Activated CD8-positive, alpha-beta memory T cell treated with anti-CD3 and anti-CD28 coated beads for 48 hours (primary cell): ENCODE results near the gene TNFRSF1A.

Experiments used
- DNase-seq, 3 experiments: peaks; one replicate each; pipeline ENCODE4 v3.0.0-alpha.2; 2020; ENCODE audit warnings: low read depth in 2 of 3, low spot score in 2 of 3

The TNFRSF1A gene

DNA sequence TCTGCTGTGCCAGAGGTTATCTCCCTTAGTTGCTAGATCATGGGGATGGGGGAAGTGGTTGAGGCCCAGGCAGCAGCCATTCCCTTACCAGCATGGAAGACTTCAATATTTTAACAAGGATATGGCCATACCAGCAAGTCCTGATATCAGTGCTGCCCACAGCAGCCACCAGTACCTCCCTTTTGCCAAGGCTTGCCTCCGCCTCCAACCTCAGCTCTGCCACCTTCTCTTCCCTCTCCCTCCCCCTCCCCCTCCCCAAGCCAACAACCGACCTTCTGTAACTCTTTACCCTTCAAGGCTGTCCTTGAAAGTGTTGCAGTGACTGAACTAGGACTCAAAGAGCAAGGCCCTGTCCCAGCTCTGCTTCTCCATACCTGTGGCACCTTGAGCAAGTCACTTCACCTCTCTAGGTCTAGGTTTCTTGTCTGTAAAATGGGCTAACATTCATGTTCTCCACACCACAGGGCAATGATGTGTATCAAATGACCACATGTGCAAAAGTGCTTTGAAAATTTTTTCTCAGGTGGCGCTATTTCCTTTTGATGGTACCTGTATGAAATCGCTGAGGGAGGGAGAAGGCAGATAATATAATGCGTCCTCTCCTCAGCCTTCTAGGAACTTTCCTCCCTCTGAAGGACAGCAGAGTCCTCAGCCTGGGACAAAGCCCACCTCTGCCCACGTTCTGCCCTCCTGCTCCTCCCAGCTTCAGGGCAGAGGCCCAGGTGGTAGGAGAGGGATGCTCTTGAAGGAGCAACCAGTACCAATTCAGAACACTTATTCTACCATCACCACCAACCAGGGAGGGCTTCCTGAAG, 16.7 kb downstream of the TNFRSF1A start:
- DNase-seq: no peak

DNA sequence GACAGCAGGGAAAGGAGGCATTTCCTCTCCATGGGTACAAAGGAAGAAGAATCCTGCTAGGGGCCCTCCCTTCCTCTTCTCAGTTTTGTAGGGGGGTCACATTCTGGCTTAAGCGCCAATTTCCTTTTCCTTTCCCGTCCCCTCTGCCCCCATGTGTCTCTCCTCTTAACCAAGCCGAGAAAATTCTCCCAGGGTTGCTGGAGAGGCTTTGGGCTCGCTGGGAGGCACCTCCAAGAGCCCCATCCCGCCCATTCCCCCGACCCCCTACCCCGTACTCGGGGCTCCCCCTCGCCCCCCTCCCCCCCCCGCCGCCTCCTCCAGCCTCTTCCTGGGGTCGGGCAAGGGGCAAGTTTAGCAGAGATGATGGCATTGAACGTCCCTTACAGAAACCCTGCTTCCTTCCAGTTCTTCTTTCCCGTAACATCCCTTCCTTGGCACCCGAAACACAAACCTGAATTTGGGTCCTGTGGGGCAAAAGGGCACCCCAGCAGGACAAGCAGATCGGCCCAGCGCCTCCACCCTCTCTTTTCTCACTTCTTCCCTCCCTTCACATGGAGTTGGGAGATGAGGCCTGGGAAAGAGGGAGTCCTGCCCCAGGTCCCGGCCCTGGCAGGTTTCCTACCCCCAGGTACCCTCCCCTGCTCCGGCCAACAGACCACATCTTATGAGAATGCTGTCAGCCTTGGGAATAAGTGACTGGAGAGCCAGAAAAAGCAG, 17.7 kb downstream of the TNFRSF1A start:
- DNase-seq: no peak

DNA sequence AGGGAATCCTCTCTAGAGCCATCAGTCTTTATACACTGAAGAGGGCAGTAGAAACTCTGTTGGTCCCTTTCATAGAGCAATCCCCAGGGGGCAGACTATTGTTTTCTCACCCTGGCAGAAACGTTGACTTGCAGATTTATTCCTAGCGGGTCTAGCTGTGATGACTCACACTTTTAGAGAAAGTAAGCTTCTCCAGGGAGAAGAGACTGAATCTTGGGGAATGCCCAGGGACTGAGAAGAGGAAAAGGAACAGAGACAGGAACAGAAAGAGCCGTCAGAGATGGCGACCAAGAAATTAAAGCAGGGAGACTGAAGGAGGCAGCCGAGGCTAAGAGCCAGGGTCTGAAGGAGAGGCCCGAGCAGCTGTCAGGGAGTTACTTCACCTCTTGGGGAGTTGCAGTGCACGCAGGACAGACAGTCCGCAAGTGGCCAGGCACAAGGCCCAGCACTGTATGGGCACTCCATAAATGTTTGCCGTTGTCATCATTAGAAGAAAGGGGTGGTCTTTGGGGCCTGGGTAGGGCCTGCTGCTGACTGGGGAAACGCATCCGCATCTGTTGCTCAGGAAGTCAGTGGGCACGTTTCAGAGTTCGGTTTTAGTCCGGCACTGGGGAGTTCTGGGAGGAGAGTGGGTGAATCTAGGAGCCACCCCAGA, 18.4 kb downstream of the TNFRSF1A start:
- no peak for DNase-seq

DNA sequence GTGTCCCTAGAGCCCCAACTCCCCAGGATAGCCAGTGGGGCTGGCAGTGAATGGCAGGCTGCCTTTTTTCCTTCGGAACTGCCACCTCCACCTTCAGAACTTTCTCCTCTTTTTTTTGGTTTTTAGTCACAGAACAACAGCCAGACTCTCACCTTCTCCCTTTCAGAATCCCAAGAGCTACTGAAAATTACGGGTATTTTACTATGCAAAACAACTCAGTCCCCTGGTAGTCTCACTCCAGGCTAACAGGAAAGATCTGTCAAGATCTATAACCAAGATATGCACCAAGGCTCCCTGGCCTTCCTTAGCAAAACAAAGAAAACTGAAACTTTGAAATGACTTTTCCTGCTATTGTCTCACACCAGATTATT, 18.9 kb downstream of the TNFRSF1A start:
- no peak for DNase-seq

DNA sequence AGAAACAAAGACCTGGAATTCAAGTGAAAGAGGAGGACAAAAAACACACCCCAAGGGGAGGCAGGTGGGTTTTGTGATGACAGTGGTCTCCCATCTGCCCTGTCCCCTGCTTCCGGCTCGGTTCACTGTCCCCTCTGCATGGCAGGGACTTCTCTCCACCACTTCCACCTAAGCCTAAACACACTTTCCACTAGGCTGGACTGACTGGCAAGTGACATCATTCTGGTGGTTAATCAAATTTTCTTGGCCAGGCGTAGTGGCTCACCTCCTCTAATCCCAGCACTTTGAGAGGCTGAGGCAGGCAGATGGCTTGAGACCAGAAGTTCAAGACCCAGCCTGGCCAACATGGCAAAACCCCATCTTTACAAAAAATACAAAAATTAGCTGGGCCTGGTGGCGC, 19.5 kb downstream of the TNFRSF1A start:
- DNase-seq: no peak

DNA sequence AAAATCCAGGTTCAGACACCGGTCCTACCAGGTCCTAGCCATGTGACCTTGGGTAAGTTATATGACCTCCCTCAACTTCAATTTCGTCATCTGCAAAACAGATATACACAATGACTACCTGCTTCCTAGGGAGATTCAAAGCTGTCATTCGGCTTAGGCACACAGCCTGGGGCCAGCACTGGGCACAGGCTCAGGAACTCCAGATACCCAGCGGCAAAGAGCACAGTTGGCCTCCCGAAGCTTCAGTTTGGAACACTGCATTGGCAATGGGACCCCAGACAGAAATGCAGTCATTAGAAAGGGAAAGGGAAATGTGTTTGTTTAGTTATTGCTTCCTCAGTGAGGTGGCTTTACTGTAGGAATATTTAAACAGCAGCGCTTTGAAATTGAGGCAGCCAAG, 20.0 kb downstream of the TNFRSF1A start:
- no peak for DNase-seq

DNA sequence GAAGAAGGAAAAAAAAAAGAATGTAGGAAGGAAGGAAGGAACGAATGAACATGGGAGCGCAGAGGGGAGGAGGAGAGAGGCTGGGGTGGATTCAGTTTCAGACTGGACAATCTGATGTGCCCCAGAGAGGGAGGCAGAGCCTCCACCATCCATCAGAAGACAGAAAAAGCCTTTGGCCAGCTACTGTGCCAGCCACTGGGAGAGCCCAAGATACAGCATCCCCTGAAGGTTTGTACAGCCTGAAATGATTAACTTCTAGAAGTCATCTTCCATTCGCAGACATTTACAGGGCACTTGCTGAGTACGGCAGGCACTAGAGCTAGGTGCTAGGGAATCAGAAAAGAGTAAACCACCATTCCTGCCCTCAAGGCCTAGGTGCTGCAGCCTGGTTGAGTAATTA, 22.4 kb downstream of the TNFRSF1A start:
- no peak for DNase-seq

DNA sequence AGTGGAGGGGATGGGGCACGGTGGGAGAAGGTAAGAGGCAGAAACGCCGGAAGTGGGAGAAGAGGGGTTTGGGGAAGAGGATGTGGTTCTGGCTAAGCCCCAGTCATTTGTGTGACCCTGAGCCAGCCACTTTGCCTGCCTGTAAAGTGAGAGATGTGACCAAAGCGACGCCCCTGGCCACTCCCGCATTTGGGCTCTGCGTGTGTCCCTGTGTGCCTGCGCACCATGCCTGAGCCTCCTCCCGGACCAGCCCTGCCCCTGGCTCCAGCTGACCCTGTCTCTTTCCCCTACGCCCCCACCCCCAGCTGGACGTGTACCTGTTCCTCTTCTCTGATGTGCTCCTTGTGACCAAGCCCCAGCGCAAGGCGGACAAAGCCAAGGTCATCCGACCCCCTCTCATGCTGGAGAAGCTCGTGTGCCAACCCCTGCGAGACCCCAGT, 23.4 kb downstream of the TNFRSF1A start:
- DNase-seq: no peak

DNA sequence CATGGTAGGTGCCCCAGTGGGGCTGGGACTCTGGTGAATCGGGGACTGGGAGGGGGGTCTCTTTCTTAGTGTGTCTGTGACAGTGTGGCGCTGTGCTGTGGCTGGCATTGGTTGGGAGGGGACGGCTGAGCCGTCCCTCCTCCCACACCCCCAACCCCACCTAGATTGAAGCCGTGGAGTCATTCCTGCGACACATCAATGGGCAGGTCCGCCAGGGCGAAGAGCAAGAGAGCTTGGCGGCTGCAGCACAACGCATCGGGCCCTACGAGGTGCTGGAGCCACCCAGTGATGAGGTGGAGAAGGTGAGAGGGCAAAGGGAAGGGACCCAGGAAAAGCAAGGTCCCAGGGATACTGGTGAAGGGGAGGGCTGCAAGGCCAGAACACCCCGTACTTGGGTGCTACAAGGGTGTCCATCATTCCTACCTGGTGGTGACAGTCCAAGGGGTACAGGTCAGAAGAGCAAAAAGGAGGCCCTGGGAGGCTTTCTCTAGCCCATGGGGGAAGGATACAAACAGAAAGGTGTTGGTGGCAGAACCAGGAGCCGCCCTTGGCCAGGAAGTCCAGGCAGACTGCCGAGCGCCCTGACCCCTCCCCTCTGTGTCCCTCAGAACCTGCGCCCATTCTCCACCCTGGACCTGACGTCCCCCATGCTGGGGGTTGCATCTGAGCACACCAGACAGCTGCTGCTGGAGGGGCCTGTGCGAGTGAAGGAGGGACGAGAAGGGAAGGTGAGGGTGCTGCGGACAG, 24.0 kb downstream of the TNFRSF1A start:
- no peak for DNase-seq

DNA sequence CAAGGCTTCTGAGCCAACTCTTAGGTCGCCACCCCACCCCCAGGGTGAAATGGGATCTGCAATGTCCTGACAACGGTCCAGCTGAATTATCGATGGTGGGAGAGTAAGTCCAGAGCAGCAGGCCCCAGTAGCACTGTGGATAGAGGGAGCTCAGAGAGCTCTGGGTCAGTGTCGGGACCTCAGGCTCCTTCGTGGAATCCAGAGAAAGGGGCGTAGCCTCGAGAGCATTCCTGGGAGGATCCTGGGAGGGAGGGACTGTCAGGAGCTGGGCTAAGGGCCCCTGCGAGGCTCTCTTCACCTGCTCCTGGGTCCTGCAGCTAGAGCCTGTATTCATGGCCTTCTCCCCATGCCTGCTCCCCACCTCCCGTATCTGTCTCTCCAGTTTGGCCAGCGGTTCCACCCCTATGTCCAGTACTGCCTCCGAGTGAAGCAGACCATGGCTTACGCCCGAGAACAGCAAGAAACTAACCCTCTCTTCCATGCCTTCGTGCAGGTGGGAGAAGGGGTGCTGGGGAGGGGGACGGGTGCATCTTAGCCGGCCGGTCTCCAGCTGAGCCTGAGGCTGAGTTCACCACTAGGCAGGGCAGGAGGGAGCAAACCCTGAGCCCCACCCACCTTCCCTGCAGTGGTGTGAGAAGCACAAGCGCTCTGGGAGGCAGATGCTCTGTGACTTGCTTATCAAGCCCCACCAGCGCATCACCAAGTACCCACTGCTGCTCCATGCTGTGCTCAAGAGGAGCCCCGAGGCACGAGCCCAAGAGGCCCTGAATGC, 24.8 kb downstream of the TNFRSF1A start:
- DNase-seq: no peak

DNA sequence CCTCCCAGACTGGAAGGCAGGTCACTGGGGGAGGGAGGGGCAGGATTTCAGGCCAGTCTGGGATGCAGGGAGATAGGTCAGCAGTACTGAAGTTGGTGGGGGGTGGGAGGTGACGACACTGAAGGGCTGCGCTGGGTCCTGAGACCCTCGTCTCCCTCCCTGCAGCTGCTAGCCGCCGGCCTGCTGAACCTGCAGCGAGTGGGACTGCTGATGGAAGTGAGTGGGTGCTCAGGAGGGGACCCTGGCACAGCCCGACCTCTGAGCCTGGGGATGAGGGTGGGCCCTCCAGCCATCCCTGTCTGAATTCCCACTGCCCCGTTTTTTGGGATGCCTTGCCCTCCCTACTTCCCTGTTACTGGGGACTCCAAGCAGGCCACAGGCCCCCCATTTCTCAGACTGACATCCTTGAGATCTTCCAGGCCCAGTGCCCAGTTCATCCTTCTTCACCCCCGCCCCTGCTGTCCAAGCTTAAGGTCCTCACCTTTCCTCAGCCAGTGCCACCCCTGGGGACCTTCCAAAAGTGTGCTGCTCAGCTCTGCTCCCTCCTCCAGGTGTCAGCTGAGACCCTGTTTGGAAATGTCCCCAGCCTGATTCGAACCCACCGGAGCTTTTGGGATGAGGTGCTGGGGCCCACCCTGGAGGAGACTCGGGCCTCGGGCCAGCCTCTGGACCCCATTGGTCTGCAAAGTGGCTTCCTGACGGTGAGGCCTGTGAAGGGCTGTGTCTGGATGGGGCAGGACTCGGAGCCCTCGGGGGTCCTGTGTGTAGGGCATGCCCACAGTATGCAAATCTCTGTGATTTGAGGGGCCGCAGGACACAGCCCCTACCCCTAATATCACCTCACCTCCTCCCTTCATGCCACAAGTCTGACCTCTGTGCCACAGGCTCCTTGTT, 25.9 kb downstream of the TNFRSF1A start:
- no peak for DNase-seq

DNA sequence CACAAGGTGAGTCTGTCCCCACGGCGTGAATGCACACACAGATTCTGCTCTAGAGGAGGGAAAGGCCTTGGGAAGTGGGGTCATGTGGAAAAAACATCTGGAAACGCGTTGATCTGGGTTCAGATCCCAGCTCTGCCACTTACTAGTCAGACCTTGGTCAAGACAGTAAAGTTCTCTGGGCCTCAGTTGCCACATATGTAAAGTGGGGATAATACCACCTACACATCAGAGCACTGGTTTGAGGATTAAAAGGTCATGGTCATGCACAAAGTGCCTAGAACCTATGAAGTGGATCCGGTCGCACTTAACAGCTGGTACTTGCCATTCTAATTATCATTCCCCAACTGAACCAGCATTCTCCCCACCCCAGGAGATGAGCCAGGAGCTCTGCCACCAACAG, 26.7 kb downstream of the TNFRSF1A start:
- no peak for DNase-seq

DNA sequence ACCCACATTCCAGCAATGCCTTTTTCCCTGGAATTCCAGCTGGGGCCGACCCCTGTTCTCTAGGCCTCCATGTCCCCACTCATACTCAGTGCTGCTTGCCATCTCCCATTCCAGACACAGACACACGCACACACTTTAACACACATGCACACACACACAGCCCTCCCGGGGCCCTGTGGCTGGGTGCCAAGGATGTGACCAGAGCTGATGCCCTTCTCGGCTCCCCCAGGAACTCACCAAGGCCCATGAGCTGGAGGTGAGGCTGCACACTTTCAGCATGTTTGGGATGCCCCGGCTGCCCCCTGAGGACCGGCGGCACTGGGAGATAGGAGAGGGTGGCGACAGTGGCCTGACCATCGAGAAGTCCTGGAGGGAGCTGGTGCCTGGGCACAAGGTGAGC, 27.1 kb downstream of the TNFRSF1A start:
- no peak for DNase-seq

DNA sequence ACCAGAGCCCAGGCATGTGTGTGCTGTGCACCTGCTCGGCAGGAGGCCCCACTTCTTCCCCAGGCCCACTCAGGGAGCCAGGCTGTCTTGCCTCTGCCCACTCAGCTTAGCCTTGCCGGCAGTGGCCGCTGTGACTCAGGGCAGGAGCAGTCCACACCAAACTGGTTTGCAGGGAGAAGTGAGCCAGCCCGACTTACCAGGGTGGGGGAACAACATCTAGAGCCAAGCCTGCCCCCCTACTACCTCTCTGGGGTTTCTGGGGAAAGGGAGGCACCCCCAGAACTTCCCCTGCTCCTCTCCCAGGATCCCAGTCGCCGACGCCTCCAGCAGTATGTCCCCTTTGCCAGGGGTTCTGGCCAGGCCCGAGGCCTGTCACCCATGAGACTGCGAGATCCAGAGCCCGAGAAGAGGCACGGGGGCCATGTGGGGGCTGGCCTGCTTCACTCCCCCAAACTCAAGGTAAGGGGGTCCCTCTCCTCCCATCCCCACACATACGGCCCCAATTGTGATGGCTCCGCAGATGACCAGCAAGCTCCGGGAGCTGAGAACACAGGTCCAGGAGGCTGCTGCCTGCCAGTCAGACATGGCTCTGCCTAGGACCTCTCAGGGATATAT, 28.4 kb downstream of the TNFRSF1A start:
- DNase-seq: no peak

DNA sequence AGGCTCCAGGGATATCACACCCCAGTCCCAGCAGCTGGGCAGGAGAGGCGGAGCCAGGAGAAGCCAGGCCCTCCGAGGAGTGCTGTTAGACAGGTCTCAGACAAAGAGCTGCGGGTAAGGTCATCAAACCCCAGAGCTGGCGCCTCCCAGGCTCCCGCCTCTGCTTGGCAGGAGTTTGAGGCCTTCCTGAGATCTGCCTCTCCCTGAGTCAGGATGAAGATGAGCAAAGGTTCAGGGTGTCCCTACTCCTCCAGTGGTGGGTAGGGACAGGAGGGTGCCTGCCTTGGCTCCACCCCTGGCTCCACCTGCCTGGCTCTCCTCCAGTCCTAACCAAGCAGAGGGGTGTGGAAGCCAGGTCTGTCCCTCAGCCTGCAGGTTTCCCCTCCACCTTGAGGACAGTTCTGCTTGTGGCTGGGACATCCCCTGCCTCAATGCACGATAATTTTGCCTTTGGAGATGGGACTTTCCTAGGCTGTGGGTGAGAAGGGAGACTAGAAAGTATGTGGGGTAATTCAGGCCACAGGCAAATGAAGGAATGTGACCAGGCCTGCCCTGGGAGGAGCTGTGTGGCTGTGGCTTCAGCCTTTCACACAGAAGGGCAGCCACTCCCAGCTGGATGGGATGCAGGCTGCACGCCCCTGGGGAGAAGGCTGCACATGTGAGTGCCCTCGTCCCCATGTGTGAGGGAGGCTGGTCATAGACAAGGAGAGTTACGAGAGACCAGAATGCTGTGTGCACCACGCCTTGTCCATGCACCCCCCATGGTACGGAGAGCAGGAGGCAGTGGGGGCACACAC, 29.1 kb downstream of the TNFRSF1A start:
- no peak for DNase-seq

DNA sequence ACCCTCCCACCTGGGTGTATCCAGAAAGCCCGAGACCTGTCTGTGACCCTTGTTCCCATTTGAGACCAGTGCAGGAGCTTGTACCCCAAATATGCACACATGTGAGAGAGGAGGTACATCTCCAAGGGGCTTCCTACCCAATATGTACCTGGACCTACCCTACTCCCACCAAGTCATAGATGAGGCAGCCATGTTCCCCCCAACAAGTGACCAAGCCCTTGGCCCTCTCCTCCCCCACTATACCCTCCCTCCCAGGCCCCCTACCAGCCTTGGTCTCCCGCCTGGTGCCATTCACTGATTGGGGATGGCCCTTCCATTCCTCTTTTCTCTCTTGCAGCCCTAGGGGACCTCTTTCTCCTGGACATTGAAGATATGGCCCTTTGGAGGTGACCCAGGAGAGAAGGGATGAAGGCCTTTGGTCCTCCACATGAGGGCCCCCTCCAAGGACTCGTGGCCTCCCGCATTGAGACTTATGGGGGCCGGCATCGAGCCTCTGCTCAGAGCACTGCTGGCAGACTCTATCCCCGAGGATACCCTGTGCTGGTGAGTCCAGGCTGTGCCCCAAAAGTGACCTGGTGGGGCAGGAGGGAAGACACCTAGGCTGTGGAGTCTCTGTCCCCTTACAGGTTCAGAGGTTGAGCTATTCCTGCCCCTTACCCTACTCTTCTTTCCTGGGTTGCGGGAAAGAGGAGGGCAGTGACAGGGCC, 29.9 kb downstream of the TNFRSF1A start:
- DNase-seq: no peak

DNA sequence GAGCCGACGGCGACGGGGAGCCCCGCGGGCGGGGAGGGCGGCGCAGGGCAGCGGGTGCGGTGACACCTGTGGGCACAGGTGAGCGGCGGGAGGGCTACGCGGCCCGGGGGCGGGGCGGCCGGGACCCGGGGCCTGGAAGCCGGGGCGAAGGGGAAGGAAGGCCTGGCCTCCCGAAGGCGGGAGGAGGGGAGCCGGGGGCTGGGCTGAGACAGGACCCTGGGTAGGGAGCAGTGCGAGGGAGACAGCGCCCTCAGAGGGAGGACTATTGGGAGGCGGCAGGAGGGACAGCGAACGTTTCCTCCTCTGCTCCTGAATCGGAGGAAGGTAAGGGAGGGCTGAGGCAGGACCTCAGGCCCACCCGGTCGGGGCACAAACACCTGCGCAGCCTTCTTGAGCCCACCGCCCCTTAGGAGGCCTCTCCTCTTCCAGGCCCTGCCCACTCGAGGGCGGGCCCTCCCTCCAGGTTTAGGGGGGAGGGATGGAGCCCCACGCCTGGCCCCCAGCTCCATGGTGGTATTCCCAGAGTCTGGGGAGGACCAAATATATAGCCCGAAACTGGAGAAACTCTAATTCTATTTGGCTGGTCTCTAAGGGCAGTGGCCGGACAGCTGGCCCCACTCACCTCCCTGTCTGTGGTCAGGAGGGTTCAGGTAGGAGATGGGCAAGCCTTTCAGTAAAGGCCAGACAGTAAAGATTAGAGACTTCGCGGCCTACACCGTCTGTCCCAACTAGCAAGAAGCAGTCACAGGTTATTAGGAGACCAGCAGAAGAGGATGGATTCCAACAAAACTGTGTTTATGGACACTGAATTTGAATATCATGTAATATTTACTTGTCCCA, 30.9 kb downstream of the TNFRSF1A start:
- no peak for DNase-seq
